HEK293 (cell line): ENCODE data around the gene CYP26B1.

Source experiments
- GLI2 ChIP-seq: fragments of 450-650 bp; formaldehyde crosslinking; IDR thresholded peaks from 2 replicates; pipeline ENCODE4; 2017; ENCODE audit warnings: missing biosample characterization, missing genetic modification characterization, low read depth, borderline replicate concordance
- HOXA7 ChIP-seq: sonication (generic); formaldehyde crosslinking; IDR thresholded peaks from 2 replicates; pipeline ENCODE4 v1.8.1; 2022; ENCODE audit warnings: missing genetic modification reagents, borderline replicate concordance
- KLF8 ChIP-seq: fragments of 450-650 bp; formaldehyde crosslinking; IDR thresholded peaks from 2 replicates; pipeline ENCODE4 v1.5.1; 2016; ENCODE audit warnings: missing biosample characterization, missing genetic modification characterization
- KLF9 ChIP-seq: fragments of 450-650 bp; formaldehyde crosslinking; IDR thresholded peaks from 2 replicates; pipeline ENCODE4 v1.5.1; 2016; ENCODE audit warnings: missing biosample characterization, missing genetic modification characterization, low read depth
- TRIM28 ChIP-seq: IDR thresholded peaks from 2 replicates; pipeline ENCODE4 v1.6.1; 2011; ENCODE audit warnings: low read length, control low read depth, borderline replicate concordance
- ZIC2 ChIP-seq: fragments of 450-650 bp; formaldehyde crosslinking; IDR thresholded peaks from 2 replicates; pipeline ENCODE4 v1.5.1; 2016; ENCODE audit warnings: missing biosample characterization, missing genetic modification characterization
- ZNF132 ChIP-seq: fragments of 450-650 bp; formaldehyde crosslinking; IDR thresholded peaks from 2 replicates; pipeline ENCODE4 v1.5.1; 2017; ENCODE audit warnings: missing biosample characterization, missing genetic modification characterization, borderline replicate concordance
- ZNF133 ChIP-seq: fragments of 450-650 bp; formaldehyde crosslinking; IDR thresholded peaks from 2 replicates; pipeline ENCODE4 v1.5.1; 2016; ENCODE audit warnings: missing biosample characterization, missing genetic modification characterization
- ZNF138 ChIP-seq: fragments of 450-650 bp; formaldehyde crosslinking; IDR thresholded peaks from 2 replicates; pipeline ENCODE4 v1.5.1; 2016; ENCODE audit warnings: missing biosample characterization, missing genetic modification characterization, borderline replicate concordance
- TF ChIP-seq, protein P1 (sequence below): fragments of 450-650 bp; formaldehyde crosslinking; IDR thresholded peaks from 2 replicates; pipeline ENCODE4 v1.5.1; 2016; ENCODE audit warnings: missing biosample characterization, missing genetic modification characterization
- TF ChIP-seq, protein P2 (sequence below): fragments of 450-650 bp; formaldehyde crosslinking; IDR thresholded peaks from 2 replicates; pipeline ENCODE4 v1.5.1; 2017; ENCODE audit warnings: missing biosample characterization, missing genetic modification characterization
- TF ChIP-seq, protein P3 (sequence below): fragments of 450-650 bp; formaldehyde crosslinking; IDR thresholded peaks from 2 replicates; pipeline ENCODE4 v1.5.1; 2016; ENCODE audit warnings: missing biosample characterization, missing genetic modification characterization

DNA sequence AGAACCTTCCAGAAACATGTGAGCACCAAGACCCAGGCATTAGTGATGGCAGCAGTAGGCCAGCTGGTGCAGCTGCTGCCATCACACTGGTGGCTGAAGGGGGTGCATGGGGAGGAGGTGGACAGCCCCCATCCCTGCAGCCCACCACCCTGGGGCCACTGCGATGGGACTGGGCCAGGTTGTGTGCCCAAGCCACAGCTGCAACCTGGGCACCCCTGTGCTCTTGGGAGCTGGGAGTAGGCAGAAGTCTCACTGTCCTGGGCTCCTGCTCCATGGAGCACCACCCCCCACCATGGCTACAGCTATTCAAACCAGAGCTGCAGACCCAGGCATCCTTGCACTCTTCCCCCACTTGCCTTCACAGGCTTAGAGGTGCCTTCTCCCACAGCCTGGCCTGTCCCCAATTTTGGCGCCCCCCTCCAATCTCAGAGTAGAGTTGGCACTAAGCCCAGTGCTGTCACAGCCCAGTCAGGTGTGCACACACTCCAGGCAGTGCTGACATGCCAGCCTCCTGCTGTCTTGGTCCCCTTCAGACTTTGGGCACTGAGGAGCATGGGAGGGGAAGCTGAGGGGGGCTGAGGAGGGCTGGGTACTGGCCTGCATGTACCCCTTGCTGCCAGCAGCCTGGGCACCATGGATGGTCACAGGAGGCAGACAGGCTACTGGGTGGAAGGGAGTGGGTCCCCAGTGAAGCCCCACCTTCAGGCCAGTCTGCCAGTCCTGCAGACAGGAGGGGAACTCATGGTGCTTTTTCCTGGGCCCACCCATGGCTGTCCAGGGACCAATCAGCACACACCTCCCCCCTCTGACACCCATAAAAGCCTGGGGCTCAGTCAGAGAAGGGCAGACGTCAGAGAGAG is 67.1 kb downstream of the CYP26B1 start:
- TF ChIP-seq KLF9 (tag by site-specific recombination) (no peak), ZIC2 (tag by site-specific recombination) (no peak), HOXA7 (CRISPR knock-in tag) (no peak), TRIM28 (no peak), GLI2 (tag by site-specific recombination) (no peak), ZNF133 (no peak), KLF8 (tag by site-specific recombination) (no peak), ZNF132 (tag by site-specific recombination) (no peak), ZNF138 (tag by site-specific recombination) (no peak)
- TF ChIP-seq, protein P1, sequence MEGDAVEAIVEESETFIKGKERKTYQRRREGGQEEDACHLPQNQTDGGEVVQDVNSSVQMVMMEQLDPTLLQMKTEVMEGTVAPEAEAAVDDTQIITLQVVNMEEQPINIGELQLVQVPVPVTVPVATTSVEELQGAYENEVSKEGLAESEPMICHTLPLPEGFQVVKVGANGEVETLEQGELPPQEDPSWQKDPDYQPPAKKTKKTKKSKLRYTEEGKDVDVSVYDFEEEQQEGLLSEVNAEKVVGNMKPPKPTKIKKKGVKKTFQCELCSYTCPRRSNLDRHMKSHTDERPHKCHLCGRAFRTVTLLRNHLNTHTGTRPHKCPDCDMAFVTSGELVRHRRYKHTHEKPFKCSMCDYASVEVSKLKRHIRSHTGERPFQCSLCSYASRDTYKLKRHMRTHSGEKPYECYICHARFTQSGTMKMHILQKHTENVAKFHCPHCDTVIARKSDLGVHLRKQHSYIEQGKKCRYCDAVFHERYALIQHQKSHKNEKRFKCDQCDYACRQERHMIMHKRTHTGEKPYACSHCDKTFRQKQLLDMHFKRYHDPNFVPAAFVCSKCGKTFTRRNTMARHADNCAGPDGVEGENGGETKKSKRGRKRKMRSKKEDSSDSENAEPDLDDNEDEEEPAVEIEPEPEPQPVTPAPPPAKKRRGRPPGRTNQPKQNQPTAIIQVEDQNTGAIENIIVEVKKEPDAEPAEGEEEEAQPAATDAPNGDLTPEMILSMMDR (tag by site-specific recombination) = no peak
- TF ChIP-seq, protein P2, sequence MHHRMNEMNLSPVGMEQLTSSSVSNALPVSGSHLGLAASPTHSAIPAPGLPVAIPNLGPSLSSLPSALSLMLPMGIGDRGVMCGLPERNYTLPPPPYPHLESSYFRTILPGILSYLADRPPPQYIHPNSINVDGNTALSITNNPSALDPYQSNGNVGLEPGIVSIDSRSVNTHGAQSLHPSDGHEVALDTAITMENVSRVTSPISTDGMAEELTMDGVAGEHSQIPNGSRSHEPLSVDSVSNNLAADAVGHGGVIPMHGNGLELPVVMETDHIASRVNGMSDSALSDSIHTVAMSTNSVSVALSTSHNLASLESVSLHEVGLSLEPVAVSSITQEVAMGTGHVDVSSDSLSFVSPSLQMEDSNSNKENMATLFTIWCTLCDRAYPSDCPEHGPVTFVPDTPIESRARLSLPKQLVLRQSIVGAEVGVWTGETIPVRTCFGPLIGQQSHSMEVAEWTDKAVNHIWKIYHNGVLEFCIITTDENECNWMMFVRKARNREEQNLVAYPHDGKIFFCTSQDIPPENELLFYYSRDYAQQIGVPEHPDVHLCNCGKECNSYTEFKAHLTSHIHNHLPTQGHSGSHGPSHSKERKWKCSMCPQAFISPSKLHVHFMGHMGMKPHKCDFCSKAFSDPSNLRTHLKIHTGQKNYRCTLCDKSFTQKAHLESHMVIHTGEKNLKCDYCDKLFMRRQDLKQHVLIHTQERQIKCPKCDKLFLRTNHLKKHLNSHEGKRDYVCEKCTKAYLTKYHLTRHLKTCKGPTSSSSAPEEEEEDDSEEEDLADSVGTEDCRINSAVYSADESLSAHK (tag by site-specific recombination) = no peak
- TF ChIP-seq, protein P3, sequence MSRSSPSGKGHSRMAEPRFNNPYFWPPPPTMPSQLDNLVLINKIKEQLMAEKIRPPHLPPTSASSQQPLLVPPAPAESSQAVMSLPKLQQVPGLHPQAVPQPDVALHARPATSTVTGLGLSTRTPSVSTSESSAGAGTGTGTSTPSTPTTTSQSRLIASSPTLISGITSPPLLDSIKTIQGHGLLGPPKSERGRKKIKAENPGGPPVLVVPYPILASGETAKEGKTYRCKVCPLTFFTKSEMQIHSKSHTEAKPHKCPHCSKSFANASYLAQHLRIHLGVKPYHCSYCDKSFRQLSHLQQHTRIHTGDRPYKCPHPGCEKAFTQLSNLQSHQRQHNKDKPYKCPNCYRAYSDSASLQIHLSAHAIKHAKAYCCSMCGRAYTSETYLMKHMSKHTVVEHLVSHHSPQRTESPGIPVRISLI (tag by site-specific recombination) = no peak
